CD14-positive monocyte (primary cell): ENCODE data around the gene BUB3. TPM values are rescaled to one million over a fixed set of nuclear protein-coding genes. Genes with fewer than 3 reads are reported as not detected.

Source experiments
- DNase-seq, 3 donors: peaks; one replicate each; pipeline ENCODE4 v3.0.0-alpha.2; 2011 to 2022
- H2AFZ ChIP-seq: 2 replicates; pipeline ENCODE4 v1.6.0; 2012; ENCODE audit warnings: mild to moderate bottlenecking, low read depth, low read length, inconsistent platforms; ENCODE audit not compliant: insufficient read depth, poor library complexity, severe bottlenecking
- H3K27ac ChIP-seq, 2 donors: 1 replicate in 1 of 2; 2 replicates in 1 of 2; pipeline ENCODE4 v1.5.1; 2012 to 2013; ENCODE audit warnings: low read length in 2 of 2, control low read depth in 1 of 2, inconsistent platforms in 1 of 2, low read depth in 1 of 2, mild to moderate bottlenecking in 1 of 2
- H3K27me3 ChIP-seq, 2 donors: one replicate each; pipeline versions ENCODE4 v1.6.0 to v1.6.1; 2011 to 2013; ENCODE audit warnings: low read length in 2 of 2; ENCODE audit not compliant: control insufficient read depth in 2 of 2, insufficient read depth in 2 of 2
- H3K36me3 ChIP-seq, 2 donors: replicated peaks in 1 of 2; 1 replicate in 1 of 2; 2 replicates in 1 of 2; pipeline versions ENCODE4 v1.5.1 to v1.6.1; 2012 to 2013; ENCODE audit warnings: low read length in 2 of 2, control low read depth in 1 of 2, inconsistent platforms in 1 of 2, mild to moderate bottlenecking in 1 of 2; ENCODE audit not compliant: insufficient read depth in 2 of 2, control insufficient read depth in 1 of 2
- H3K4me1 ChIP-seq, 2 donors: 1 replicate in 1 of 2; 2 replicates in 1 of 2; pipeline versions ENCODE4 v1.5.1 to v1.6.1; 2012 to 2013; ENCODE audit warnings: low read length in 2 of 2, control low read depth in 1 of 2, inconsistent platforms in 1 of 2, mild to moderate bottlenecking in 1 of 2, moderate library complexity in 1 of 2; ENCODE audit not compliant: insufficient read depth in 2 of 2, control insufficient read depth in 1 of 2
- H3K4me2 ChIP-seq: replicated peaks from 2 replicates; pipeline ENCODE3; 2012; ENCODE audit warnings: low read length, moderate library complexity, mild to moderate bottlenecking; ENCODE audit not compliant: poor library complexity, severe bottlenecking; ENCODE audit errors: extremely low read depth
- H3K4me3 ChIP-seq, 3 experiments: fragments of 200-600 bp in 1 of 3; sonication (generic) in 1 of 3; replicated peaks in 1 of 3; 1 replicate in 2 of 3; 2 replicates in 1 of 3; pipeline ENCODE4 v1.5.1; 2011 to 2013; ENCODE audit warnings: low read length in 3 of 3, mild to moderate bottlenecking in 3 of 3, control low read depth in 2 of 3, low read depth in 2 of 3, inconsistent platforms in 1 of 3, moderate library complexity in 1 of 3
- H3K79me2 ChIP-seq: 2 replicates; pipeline ENCODE4 v1.6.0; 2012; ENCODE audit warnings: mild to moderate bottlenecking, control low read depth, inconsistent platforms, low read length, moderate library complexity; ENCODE audit not compliant: insufficient read depth
- H3K9ac ChIP-seq: 2 replicates; pipeline ENCODE4 v1.6.0; 2017; ENCODE audit warnings: low read length, mild to moderate bottlenecking; ENCODE audit not compliant: insufficient read depth, poor library complexity, severe bottlenecking
- H3K9me3 ChIP-seq, 2 donors: replicated peaks in 1 of 2; 1 replicate in 1 of 2; 2 replicates in 1 of 2; pipeline versions ENCODE4 v1.5.1 to v1.6.1; 2012 to 2013; ENCODE audit warnings: low read length in 2 of 2, control low read depth in 1 of 2; ENCODE audit not compliant: control insufficient read depth in 1 of 2, insufficient read depth in 1 of 2
- H4K20me1 ChIP-seq: 2 replicates; pipeline ENCODE4 v1.6.0; 2012; ENCODE audit warnings: mild to moderate bottlenecking, low read length, control low read depth, moderate library complexity; ENCODE audit not compliant: insufficient read depth
- H3K27ac Mint-ChIP-seq, 7 donors: one replicate each; pipeline ENCODE4 v1.8.0; 2020; ENCODE audit warnings: mild to moderate bottlenecking in 7 of 7, mixed read lengths in 7 of 7, moderate library complexity in 6 of 7, inconsistent platforms in 2 of 7
- H3K27me3 Mint-ChIP-seq, 3 donors: one replicate each; pipeline ENCODE4 v1.8.0; 2021 to 2022; ENCODE audit warnings: low read depth in 3 of 3, mild to moderate bottlenecking in 3 of 3, mixed read lengths in 3 of 3, moderate library complexity in 3 of 3, inconsistent platforms in 1 of 3
- H3K36me3 Mint-ChIP-seq, 2 donors: one replicate each; pipeline ENCODE4 v1.8.0; 2020; ENCODE audit warnings: mixed read lengths in 2 of 2, inconsistent platforms in 1 of 2, mild to moderate bottlenecking in 1 of 2
- H3K4me1 Mint-ChIP-seq: one replicate; pipeline ENCODE4 v1.8.0; 2020; ENCODE audit warnings: mild to moderate bottlenecking, mixed read lengths
- H3K4me3 Mint-ChIP-seq, 2 donors: one replicate each; pipeline ENCODE4 v1.8.0; 2020; ENCODE audit warnings: mild to moderate bottlenecking in 2 of 2, mixed read lengths in 2 of 2, moderate library complexity in 1 of 2
- H3K9me3 Mint-ChIP-seq, 7 donors: one replicate each; pipeline ENCODE4 v1.8.0; 2020 to 2022; ENCODE audit warnings: mixed read lengths in 7 of 7, mild to moderate bottlenecking in 6 of 7, moderate library complexity in 6 of 7, inconsistent platforms in 2 of 7
- WGBS: methylation state at CpG from one replicate; pipeline ENCODE4 v1.1.5; 2013; ENCODE audit warnings: missing lambda C conversion rate; ENCODE audit not compliant: insufficient coverage; 5-methylcytosine and 5-hydroxymethylcytosine counted together
- intact Hi-C, 2 donors: fragments of 100-400 bp; cut with micrococcal nuclease; formaldehyde crosslinking; loops; one replicate each; pipeline versions ENCODE4 v1.15.0 to v1.15.1; 2023
- polyA plus RNA-seq, 3 donors: library from polyadenylated mRNA; depleted of rRNA in 1 of 3; unstranded in 2 of 3; stranded (reverse) in 1 of 3; fragments of 300-500 nt in 2 of 3; fragments of >200 nt in 1 of 3; fragmentation: Illumina TruSeq in 2 of 3; gene quantifications; 1 replicate in 2 of 3; 2 replicates in 1 of 3; pipeline ENCODE4 v1.2.3, GENCODE V29; 2012 to 2021
- TF ChIP-seq, protein P1 (sequence below): fragments of 200-600 bp; IDR thresholded peaks from one replicate; pipeline ENCODE4 v1.8.0; 2022; ENCODE audit warnings: antibody characterized with exemption, mild to moderate bottlenecking

Gene BUB3
- polyA plus RNA-seq, 3 donors: 61.2 to 96.4 (median 80.4) TPM

DNA sequence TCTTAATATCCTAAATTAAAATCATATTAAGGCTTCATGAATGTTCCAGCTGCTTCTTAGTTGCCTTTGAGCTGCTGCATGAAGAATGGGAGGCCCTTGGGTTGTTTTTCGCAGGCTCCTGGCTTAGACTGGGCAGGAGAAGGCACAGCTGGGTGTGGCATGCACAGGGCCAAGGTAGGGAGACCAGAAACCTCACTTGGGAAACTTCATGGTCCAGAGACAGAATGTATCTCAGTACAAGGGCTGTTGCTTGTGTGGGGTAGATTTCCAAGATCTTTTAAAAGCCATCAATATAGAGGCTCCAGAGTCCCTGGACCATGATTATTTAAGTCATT lies 49.9 kb downstream of the BUB3 start:
- no peak for DNase-seq
- peaks cover 0 to 4% (median 2%) of the 10 kb centered on the region in 3 donors for H3K27me3 Mint-ChIP-seq
- H3K4me2 ChIP-seq: no peak overlapping the region
- H3K4me3 ChIP-seq: no peak overlapping the region
- H3K27ac ChIP-seq: no peak overlapping the region
- 100% methylated on average over 1 of the region's 1 CpG for WGBS
- H3K79me2 ChIP-seq: no peaks in the 10 kb centered on the region
- H3K4me3 Mint-ChIP-seq: no peak overlapping the region
- no peak overlapping the region for H3K27ac Mint-ChIP-seq
- no peaks in the 10 kb centered on the region for H3K27me3 ChIP-seq
- TF ChIP-seq, protein P1, sequence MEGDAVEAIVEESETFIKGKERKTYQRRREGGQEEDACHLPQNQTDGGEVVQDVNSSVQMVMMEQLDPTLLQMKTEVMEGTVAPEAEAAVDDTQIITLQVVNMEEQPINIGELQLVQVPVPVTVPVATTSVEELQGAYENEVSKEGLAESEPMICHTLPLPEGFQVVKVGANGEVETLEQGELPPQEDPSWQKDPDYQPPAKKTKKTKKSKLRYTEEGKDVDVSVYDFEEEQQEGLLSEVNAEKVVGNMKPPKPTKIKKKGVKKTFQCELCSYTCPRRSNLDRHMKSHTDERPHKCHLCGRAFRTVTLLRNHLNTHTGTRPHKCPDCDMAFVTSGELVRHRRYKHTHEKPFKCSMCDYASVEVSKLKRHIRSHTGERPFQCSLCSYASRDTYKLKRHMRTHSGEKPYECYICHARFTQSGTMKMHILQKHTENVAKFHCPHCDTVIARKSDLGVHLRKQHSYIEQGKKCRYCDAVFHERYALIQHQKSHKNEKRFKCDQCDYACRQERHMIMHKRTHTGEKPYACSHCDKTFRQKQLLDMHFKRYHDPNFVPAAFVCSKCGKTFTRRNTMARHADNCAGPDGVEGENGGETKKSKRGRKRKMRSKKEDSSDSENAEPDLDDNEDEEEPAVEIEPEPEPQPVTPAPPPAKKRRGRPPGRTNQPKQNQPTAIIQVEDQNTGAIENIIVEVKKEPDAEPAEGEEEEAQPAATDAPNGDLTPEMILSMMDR: no peak
- intact Hi-C loops: no loop called here
- no peaks in the 10 kb centered on the region for H3K4me1 ChIP-seq
- no peak overlapping the region for H2AFZ ChIP-seq
- H4K20me1 ChIP-seq: no peaks in the 10 kb centered on the region
- peaks cover 5 to 19% (median 15%) of the 10 kb centered on the region in 7 donors for H3K9me3 Mint-ChIP-seq
- peaks cover 0 to 14% of the 10 kb centered on the region in 2 donors for H3K36me3 Mint-ChIP-seq
- peaks cover 8% of the 10 kb centered on the region in 2 donors for H3K9me3 ChIP-seq
- H3K9ac ChIP-seq: no peak overlapping the region
- H3K36me3 ChIP-seq: no peaks in the 10 kb centered on the region
- H3K4me1 Mint-ChIP-seq: no peaks in the 10 kb centered on the region

DNA sequence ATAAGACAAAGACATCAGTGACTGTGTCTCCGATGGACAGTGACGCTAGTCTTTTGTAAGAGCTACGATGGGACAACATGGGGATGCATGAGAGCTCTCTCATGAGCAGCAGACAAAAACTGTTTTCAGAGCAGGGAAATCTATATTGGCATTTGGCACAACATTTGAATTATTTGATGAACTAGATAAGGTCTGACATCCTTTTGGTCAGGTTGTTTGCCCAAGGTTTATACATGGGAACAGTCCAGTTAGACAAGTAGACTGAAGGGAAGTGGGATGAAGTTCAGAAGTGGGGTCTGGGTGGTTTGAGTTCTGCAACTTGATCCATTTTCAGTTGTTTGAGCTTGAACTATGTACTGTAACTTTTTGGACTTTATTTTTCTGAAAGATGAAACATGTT lies 50.8 kb downstream of the BUB3 start:
- H4K20me1 ChIP-seq: no peaks in the 10 kb centered on the region
- no peak for DNase-seq
- peaks cover 0 to 2% (median 2%) of the 10 kb centered on the region in 3 donors for H3K27me3 Mint-ChIP-seq
- no peak overlapping the region for H3K4me3 ChIP-seq
- peaks cover 0 to 11% of the 10 kb centered on the region in 2 donors for H3K36me3 Mint-ChIP-seq
- H3K9me3 ChIP-seq: peaks cover 8 to 9% of the 10 kb centered on the region in 2 donors
- H3K4me2 ChIP-seq: no peak overlapping the region
- TF ChIP-seq, protein P1: no peak
- H3K27ac Mint-ChIP-seq: peak overlapping the region in 1 of 7 donors; percentile 28
- no peaks in the 10 kb centered on the region for H3K36me3 ChIP-seq
- H3K9me3 Mint-ChIP-seq: peaks cover 5 to 19% (median 13%) of the 10 kb centered on the region in 7 donors
- H3K27ac ChIP-seq: no peak overlapping the region
- intact Hi-C loops: no loop called here
- no peak overlapping the region for H3K9ac ChIP-seq
- H2AFZ ChIP-seq: no peak overlapping the region
- H3K4me1 ChIP-seq: no peaks in the 10 kb centered on the region
- no peak overlapping the region for H3K4me3 Mint-ChIP-seq
- H3K4me1 Mint-ChIP-seq: no peaks in the 10 kb centered on the region
- 96% methylated on average over 3 of the region's 3 CpGs for WGBS
- no peaks in the 10 kb centered on the region for H3K79me2 ChIP-seq
- H3K27me3 ChIP-seq: no peaks in the 10 kb centered on the region
